HCT116 (cell line): ENCODE data around the gene SUGCT. TPM values are rescaled to one million over a fixed set of nuclear protein-coding genes. Genes with fewer than 3 reads are reported as not detected.

Experiments used
- ATAC-seq: fragments of 200-7000 bp; cut with Tn5 transposase; 2 replicates; pipeline ENCODE4 v1.9.1; 2020; ENCODE audit warnings: mild to moderate bottlenecking, moderate library complexity
- BruUV-seq: library from RNA; stranded (reverse); fragments of 400-500 nt; replicated peaks from 2 replicates; lab custom pipeline; 2021; lab: Mats Ljungman, UMichigan
- CTCF ChIA-PET: fragments of 300-600 bp; sonication (Branson Sonifier 250); formaldehyde crosslinking; loops from one replicate; lab custom pipeline; 2021; ENCODE audit warnings: antibody characterized with exemption; lab: Charles Lee
- POLR2A ChIA-PET: fragments of 300-600, 350-600 bp; sonication (Branson Sonifier 250); formaldehyde crosslinking; loops from one replicate; lab custom pipeline; 2021; ENCODE audit warnings: antibody characterized with exemption; lab: Charles Lee
- RAD21 ChIA-PET, 2 experiments: fragments of 300-600 bp; sonication (Branson Sonifier 250); formaldehyde crosslinking; loops; one replicate each; lab custom pipeline; 2023; ENCODE audit warnings: low total read pairs in 2 of 2; ENCODE audit not compliant: uncharacterized antibody in 2 of 2, unreplicated experiment in 2 of 2, low non-redundant PET in 1 of 2; lab: Charles Lee
- DNase-seq: peaks from one replicate; pipeline ENCODE4 v3.0.0-alpha.2; 2010; ENCODE audit warnings: low read depth, low spot score
- H2AFZ ChIP-seq: fragments of 200-600 bp; shearing (Covaris generic), sonication (generic); 2 replicates; pipeline ENCODE4 v1.6.1; 2017; ENCODE audit warnings: low read depth, mixed run types, mixed read lengths, antibody characterized with exemption, low read length; ENCODE audit not compliant: poor library complexity, severe bottlenecking
- H3K27ac ChIP-seq: 2 replicates; pipeline ENCODE4 v1.5.1; 2012; ENCODE audit warnings: low read depth, low read length
- H3K27me3 ChIP-seq: fragments of 200-600 bp; sonication (generic); 2 replicates; pipeline ENCODE4 v1.6.1; 2016; ENCODE audit warnings: mixed run types, low read length, mixed read lengths; ENCODE audit not compliant: insufficient read depth
- H3K36me3 ChIP-seq, 2 experiments: fragments of 200-500 bp in 1 of 2; fragments of 200-600 bp in 1 of 2; sonication (Bioruptor generic) in 1 of 2; sonication (generic) in 1 of 2; 2 replicates each; pipeline versions ENCODE4 v1.5.1 to v1.6.1; 2014 to 2016; ENCODE audit warnings: low read length in 2 of 2, inconsistent platforms in 1 of 2, mixed read lengths in 1 of 2, mixed run types in 1 of 2; ENCODE audit not compliant: insufficient read depth in 2 of 2, control insufficient read depth in 1 of 2
- H3K4me1 ChIP-seq, 2 experiments: fragments of 200-600 bp in 1 of 2; sonication (generic) in 1 of 2; 2 replicates each; pipeline versions ENCODE4 v1.5.1 to v1.6.1; 2012 to 2017; ENCODE audit warnings: low read length in 2 of 2, inconsistent platforms in 1 of 2, mild to moderate bottlenecking in 1 of 2, mixed read lengths in 1 of 2, mixed run types in 1 of 2, moderate library complexity in 1 of 2; ENCODE audit not compliant: insufficient read depth in 2 of 2, control insufficient read depth in 1 of 2
- H3K4me2 ChIP-seq: fragments of 200-600 bp; sonication (generic); 2 replicates; pipeline ENCODE4 v1.6.1; 2017; ENCODE audit warnings: mixed run types, low read length, mixed read lengths
- H3K4me3 ChIP-seq, 2 experiments: fragments of 200-600 bp in 1 of 2; sonication (generic) in 1 of 2; replicated peaks in 1 of 2; 2 replicates each; pipeline ENCODE4 v1.5.1; 2011 to 2016; ENCODE audit warnings: low read length in 2 of 2, control low read depth in 1 of 2, low read depth in 1 of 2, mild to moderate bottlenecking in 1 of 2, mixed read lengths in 1 of 2, mixed run types in 1 of 2
- H3K79me2 ChIP-seq: fragments of 200-600 bp; sonication (generic); 2 replicates; pipeline ENCODE4 v1.6.1; 2017; ENCODE audit warnings: mild to moderate bottlenecking, mixed run types, low read length, moderate library complexity, mixed read lengths; ENCODE audit not compliant: insufficient read depth
- H3K9ac ChIP-seq: fragments of 200-600 bp; sonication (generic); 2 replicates; pipeline ENCODE4 v1.6.1; 2016; ENCODE audit warnings: low read length, mixed read lengths
- H3K9me2 ChIP-seq: fragments of 200-600 bp; sonication (generic), shearing (Covaris generic); 2 replicates; pipeline ENCODE4 v1.6.1; 2017; ENCODE audit warnings: mixed run types, mild to moderate bottlenecking, moderate library complexity; ENCODE audit not compliant: insufficient read depth
- H3K9me3 ChIP-seq, 2 experiments: fragments of 200-500 bp in 1 of 2; fragments of 200-600 bp in 1 of 2; sonication (Bioruptor generic) in 1 of 2; sonication (generic) in 1 of 2; 2 replicates each; pipeline ENCODE4 v1.6.1; 2014 to 2017; ENCODE audit warnings: low read length in 2 of 2, mixed read lengths in 2 of 2, inconsistent platforms in 1 of 2, low read depth in 1 of 2, mild to moderate bottlenecking in 1 of 2, mixed run types in 1 of 2, moderate library complexity in 1 of 2; ENCODE audit not compliant: control insufficient read depth in 1 of 2, insufficient read depth in 1 of 2
- H4K20me1 ChIP-seq: fragments of 200-600 bp; sonication (generic), shearing (Covaris generic); 2 replicates; pipeline ENCODE4 v1.6.1; 2017; ENCODE audit warnings: mixed run types, mild to moderate bottlenecking, moderate library complexity; ENCODE audit not compliant: insufficient read depth
- CTCF ChIP-seq, 3 experiments: fragments of 200-600 bp in 1 of 3; sonication (generic) in 1 of 3; IDR thresholded peaks in 2 of 3; conservative IDR thresholded peaks in 1 of 3; 2 replicates each; pipeline ENCODE4 v1.5.1; 2012 to 2017; ENCODE audit warnings: low read depth in 2 of 3, low read length in 2 of 3, antibody characterized with exemption in 1 of 3, borderline replicate concordance in 1 of 3, control low read depth in 1 of 3, mild to moderate bottlenecking in 1 of 3, mixed read lengths in 1 of 3, mixed run types in 1 of 3, moderate library complexity in 1 of 3; ENCODE audit not compliant: insufficient read depth in 1 of 3
- EGR1 ChIP-seq: IDR thresholded peaks from 2 replicates; pipeline ENCODE4 v1.6.1; 2012; ENCODE audit warnings: low read depth
- ELF1 ChIP-seq: IDR thresholded peaks from 2 replicates; pipeline ENCODE4 v1.6.1; 2012; ENCODE audit warnings: low read depth, borderline replicate concordance
- EZH2 ChIP-seq: fragments of 200-600 bp; sonication (generic); IDR thresholded peaks from 2 replicates; pipeline ENCODE4 v1.6.1; 2017; ENCODE audit warnings: antibody characterized with exemption, mixed run types
- JUND ChIP-seq: IDR thresholded peaks from 2 replicates; pipeline ENCODE4 v1.6.1; 2012
- MAX ChIP-seq: IDR thresholded peaks from 2 replicates; pipeline ENCODE4 v1.6.1; 2012
- POLR2A ChIP-seq: IDR thresholded peaks from 2 replicates; pipeline ENCODE4 v1.7.0; 2011; ENCODE audit warnings: borderline replicate concordance; ENCODE audit not compliant: insufficient read depth, insufficient read length; ENCODE audit errors: extremely low read depth
- REST ChIP-seq: IDR thresholded peaks from 2 replicates; pipeline ENCODE4 v1.6.1; 2012; ENCODE audit warnings: low read depth
- SIN3A ChIP-seq: IDR thresholded peaks from 2 replicates; pipeline ENCODE4 v1.6.1; 2012; ENCODE audit warnings: low read depth
- SP1 ChIP-seq: IDR thresholded peaks from 2 replicates; pipeline ENCODE4 v1.6.1; 2012; ENCODE audit warnings: low read depth
- SRF ChIP-seq: IDR thresholded peaks from 2 replicates; pipeline ENCODE4 v1.6.1; 2012; ENCODE audit warnings: low read depth
- TCF7L2 ChIP-seq: IDR thresholded peaks from 2 replicates; pipeline ENCODE4 v1.7.0; 2011; ENCODE audit warnings: borderline replicate concordance, inconsistent platforms; ENCODE audit not compliant: insufficient read depth, insufficient read length; ENCODE audit errors: extremely low read depth
- YY1 ChIP-seq: IDR thresholded peaks from 2 replicates; pipeline ENCODE4 v1.6.1; 2011; ENCODE audit warnings: low read length, low read depth, moderate library complexity, mild to moderate bottlenecking; ENCODE audit not compliant: insufficient replicate concordance; ENCODE audit errors: extremely low read depth
- ZNF274 ChIP-seq: fragments of 200-500 bp; sonication (Bioruptor generic); IDR thresholded peaks from 2 replicates; pipeline ENCODE4 v1.6.1; 2014; ENCODE audit warnings: mild to moderate bottlenecking, low read depth, low read length, inconsistent platforms
- intact Hi-C: fragments of 100-400 bp; cut with micrococcal nuclease; formaldehyde crosslinking; loops from 2 replicates; pipeline ENCODE4 v1.10.0; 2022
- total RNA-seq: library from RNA; stranded (reverse); gene quantifications from one replicate; pipeline ENCODE4 v1.2.1, GENCODE V29; 2021; ENCODE audit not compliant: unreplicated experiment

SUGCT gene
- total RNA-seq, 1 experiment from 2014 or later = 4.4 TPM

GRCh38 chr7:40870108-40870507, 735.3 kb downstream of the SUGCT start:
- Histone ChIP-seq H3K4me3 (no peak overlapping the region), H3K9me3 (no peaks in the 10 kb centered on the region), H3K79me2 (no peaks in the 10 kb centered on the region), H3K27ac (no peak overlapping the region), H3K9ac (no peak overlapping the region), H4K20me1 (no peaks in the 10 kb centered on the region), H3K9me2 (no peaks in the 10 kb centered on the region), H3K27me3 (no peaks in the 10 kb centered on the region), H3K36me3 (no peaks in the 10 kb centered on the region), H2AFZ (no peak overlapping the region), H3K4me1 (no peaks in the 10 kb centered on the region), H3K4me2 (no peak overlapping the region)
- RAD21 ChIA-PET = no interaction called here
- DNase-seq (no peak), ATAC-seq (no peak)
- POLR2A ChIA-PET = no interaction called here
- CTCF ChIA-PET = no interaction called here
- intact Hi-C loops = no loop called here
- BruUV-seq = no TSS peak
- TF ChIP-seq YY1 = no peak
- no peak for TF ChIP-seq SIN3A
- no peak for TF ChIP-seq REST
- no peak for TF ChIP-seq TCF7L2
- no peak for TF ChIP-seq EGR1
- TF ChIP-seq POLR2A = no peak
- TF ChIP-seq JUND = no peak
- no peak for TF ChIP-seq ZNF274
- TF ChIP-seq SRF = no peak
- TF ChIP-seq ELF1 = no peak
- TF ChIP-seq MAX = no peak
- TF ChIP-seq EZH2 = no peak
- TF ChIP-seq CTCF (IDR thresholded peaks at IDR 0.05 in 2 of 3, conservative IDR thresholded peaks at IDR 0.05 in 1 of 3; ENCODE audit: borderline replicate concordance in 1 of 3, insufficient read depth in 1 of 3, low read depth in 2 of 3, low read length in 2 of 3) = no peak
- no peak for TF ChIP-seq SP1
